Measurements from ENCODE around the gene ABCG5.

DNA sequence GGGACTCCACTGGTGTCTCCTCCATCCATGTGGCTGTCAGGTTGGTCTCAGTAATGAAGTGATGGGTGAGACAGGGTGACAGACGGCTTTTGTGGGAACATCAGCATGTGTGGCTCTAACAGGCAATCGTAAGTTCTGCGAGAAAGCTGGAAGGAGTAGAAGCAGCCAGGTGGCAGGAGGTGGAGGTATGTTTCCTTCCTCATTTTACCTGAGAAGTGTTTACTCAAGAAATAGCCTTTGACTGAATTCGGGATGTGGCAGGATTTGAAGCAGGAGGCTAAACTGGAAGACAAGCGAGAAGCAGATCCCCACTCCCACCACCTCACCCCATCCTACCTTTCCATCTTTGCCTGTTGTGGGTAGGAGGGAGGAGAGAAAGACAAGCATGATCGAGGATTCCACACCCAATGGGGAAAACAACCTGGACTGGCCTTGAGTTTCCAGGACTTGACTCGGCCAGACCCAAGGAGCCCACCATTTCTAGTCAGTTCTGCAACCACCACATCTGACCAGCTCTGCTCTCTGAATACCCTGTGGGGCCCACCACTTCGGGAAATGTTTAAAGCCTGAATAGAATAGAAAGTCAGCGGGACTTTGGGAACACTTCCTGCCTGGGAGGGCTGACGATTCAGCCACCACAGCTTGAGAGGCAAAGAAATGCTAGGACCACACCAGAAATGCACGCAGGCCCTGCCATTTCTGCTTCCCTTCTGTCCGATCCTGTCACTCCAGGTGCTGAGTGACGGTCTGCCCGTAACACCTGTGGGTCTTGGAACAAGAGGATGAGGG, 1.3 kb upstream of the ABCG5 start:
- TF ChIP-seq POLR2A (IDR thresholded peaks at IDR 0.05) (no peak), POLR2AphosphoS5 (IDR thresholded peaks at IDR 0.05; ENCODE audit: insufficient read depth in 1 of 2, low read depth in 1 of 2) (no peak)
- TF ChIP-seq, protein P1, sequence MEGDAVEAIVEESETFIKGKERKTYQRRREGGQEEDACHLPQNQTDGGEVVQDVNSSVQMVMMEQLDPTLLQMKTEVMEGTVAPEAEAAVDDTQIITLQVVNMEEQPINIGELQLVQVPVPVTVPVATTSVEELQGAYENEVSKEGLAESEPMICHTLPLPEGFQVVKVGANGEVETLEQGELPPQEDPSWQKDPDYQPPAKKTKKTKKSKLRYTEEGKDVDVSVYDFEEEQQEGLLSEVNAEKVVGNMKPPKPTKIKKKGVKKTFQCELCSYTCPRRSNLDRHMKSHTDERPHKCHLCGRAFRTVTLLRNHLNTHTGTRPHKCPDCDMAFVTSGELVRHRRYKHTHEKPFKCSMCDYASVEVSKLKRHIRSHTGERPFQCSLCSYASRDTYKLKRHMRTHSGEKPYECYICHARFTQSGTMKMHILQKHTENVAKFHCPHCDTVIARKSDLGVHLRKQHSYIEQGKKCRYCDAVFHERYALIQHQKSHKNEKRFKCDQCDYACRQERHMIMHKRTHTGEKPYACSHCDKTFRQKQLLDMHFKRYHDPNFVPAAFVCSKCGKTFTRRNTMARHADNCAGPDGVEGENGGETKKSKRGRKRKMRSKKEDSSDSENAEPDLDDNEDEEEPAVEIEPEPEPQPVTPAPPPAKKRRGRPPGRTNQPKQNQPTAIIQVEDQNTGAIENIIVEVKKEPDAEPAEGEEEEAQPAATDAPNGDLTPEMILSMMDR (IDR thresholded peaks at IDR 0.05): no peak
